ENCODE measurements around the gene DYNC2H1.

DNA sequence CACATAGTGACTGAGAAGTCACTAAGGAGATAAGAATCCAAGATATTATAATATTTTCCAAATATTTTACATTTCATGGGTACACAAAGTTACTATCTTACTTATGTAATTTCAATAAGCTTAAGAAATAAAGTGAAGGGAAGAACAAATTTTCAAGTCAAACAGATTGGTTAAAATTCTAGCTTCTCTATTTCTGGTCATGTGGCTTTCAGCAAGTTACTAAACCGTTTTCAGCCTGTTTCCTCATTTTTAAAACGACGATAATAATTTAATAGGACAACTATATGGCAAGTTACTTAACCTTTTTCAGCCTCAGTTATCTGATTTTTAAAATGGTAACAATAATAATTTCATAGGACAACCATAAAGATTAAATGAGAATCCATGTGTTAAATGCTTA is 32.9 kb upstream of the DYNC2H1 start:
- TF ChIP-seq, protein P1, sequence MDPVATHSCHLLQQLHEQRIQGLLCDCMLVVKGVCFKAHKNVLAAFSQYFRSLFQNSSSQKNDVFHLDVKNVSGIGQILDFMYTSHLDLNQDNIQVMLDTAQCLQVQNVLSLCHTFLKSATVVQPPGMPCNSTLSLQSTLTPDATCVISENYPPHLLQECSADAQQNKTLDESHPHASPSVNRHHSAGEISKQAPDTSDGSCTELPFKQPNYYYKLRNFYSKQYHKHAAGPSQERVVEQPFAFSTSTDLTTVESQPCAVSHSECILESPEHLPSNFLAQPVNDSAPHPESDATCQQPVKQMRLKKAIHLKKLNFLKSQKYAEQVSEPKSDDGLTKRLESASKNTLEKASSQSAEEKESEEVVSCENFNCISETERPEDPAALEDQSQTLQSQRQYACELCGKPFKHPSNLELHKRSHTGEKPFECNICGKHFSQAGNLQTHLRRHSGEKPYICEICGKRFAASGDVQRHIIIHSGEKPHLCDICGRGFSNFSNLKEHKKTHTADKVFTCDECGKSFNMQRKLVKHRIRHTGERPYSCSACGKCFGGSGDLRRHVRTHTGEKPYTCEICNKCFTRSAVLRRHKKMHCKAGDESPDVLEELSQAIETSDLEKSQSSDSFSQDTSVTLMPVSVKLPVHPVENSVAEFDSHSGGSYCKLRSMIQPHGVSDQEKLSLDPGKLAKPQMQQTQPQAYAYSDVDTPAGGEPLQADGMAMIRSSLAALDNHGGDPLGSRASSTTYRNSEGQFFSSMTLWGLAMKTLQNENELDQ (tag by site-specific recombination; IDR thresholded peaks at IDR 0.05; ENCODE audit: low read depth), result no peak
- TF ChIP-seq, protein P2, sequence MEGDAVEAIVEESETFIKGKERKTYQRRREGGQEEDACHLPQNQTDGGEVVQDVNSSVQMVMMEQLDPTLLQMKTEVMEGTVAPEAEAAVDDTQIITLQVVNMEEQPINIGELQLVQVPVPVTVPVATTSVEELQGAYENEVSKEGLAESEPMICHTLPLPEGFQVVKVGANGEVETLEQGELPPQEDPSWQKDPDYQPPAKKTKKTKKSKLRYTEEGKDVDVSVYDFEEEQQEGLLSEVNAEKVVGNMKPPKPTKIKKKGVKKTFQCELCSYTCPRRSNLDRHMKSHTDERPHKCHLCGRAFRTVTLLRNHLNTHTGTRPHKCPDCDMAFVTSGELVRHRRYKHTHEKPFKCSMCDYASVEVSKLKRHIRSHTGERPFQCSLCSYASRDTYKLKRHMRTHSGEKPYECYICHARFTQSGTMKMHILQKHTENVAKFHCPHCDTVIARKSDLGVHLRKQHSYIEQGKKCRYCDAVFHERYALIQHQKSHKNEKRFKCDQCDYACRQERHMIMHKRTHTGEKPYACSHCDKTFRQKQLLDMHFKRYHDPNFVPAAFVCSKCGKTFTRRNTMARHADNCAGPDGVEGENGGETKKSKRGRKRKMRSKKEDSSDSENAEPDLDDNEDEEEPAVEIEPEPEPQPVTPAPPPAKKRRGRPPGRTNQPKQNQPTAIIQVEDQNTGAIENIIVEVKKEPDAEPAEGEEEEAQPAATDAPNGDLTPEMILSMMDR (tag by site-specific recombination; IDR thresholded peaks at IDR 0.05), result no peak
- no peak for TF ChIP-seq ZNF174 (tag by site-specific recombination; IDR thresholded peaks at IDR 0.05)
- TF ChIP-seq, protein P3, sequence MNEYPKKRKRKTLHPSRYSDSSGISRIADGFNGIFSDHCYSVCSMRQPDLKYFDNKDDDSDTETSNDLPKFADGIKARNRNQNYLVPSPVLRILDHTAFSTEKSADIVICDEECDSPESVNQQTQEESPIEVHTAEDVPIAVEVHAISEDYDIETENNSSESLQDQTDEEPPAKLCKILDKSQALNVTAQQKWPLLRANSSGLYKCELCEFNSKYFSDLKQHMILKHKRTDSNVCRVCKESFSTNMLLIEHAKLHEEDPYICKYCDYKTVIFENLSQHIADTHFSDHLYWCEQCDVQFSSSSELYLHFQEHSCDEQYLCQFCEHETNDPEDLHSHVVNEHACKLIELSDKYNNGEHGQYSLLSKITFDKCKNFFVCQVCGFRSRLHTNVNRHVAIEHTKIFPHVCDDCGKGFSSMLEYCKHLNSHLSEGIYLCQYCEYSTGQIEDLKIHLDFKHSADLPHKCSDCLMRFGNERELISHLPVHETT (tag by site-specific recombination; IDR thresholded peaks at IDR 0.05), result no peak
- TF ChIP-seq ZNF121 (tag by site-specific recombination; IDR thresholded peaks at IDR 0.05), result no peak
